Measurements from ENCODE around the gene ZNF385B. TPM values are rescaled to one million over a fixed set of nuclear protein-coding genes. Genes with fewer than 3 reads are reported as not detected.

The ZNF385B gene
- total and polyA plus RNA-seq, 9 donors = 4.8 to 20.9 (median 9.1) TPM

DNA sequence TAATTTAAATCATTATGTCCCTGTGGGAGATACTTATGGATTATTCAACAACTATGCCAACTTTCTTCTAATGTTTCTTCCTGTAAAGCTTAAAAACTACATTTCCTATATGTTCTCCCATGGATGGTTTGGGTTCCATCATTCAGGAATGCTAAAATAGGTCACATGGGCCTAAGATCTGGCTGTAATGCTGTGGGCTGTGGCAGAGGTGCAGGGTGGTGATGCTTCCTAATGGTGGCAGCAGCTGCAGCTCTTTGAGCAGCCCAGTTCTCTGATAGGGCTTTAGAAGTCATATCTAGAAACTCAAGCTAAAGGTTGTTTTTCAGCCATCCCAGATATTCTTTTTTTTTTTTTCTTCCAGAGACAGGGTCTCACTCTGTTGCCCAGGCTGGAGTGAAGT, 266.1 kb downstream of the ZNF385B start:
- TF ChIP-seq EP300 (IDR thresholded peaks at IDR 0.05) (no peak), CTCF (IDR thresholded peaks at IDR 0.05) (no peak), POLR2A (IDR thresholded peaks at IDR 0.05) (no peak)
- Histone ChIP-seq H3K4me1 (ENCODE audit: insufficient read depth) (no peaks in the 10 kb centered on the region), H3K4me3 (no peak overlapping the region), H3K27ac (no peak overlapping the region), H3K9me3 (no peaks in the 10 kb centered on the region), H3K36me3 (no peaks in the 10 kb centered on the region), H3K27me3 (no peaks in the 10 kb centered on the region)
- no peak for DNase-seq
- intact Hi-C loops (cut with DNase I) = no loop called here

DNA sequence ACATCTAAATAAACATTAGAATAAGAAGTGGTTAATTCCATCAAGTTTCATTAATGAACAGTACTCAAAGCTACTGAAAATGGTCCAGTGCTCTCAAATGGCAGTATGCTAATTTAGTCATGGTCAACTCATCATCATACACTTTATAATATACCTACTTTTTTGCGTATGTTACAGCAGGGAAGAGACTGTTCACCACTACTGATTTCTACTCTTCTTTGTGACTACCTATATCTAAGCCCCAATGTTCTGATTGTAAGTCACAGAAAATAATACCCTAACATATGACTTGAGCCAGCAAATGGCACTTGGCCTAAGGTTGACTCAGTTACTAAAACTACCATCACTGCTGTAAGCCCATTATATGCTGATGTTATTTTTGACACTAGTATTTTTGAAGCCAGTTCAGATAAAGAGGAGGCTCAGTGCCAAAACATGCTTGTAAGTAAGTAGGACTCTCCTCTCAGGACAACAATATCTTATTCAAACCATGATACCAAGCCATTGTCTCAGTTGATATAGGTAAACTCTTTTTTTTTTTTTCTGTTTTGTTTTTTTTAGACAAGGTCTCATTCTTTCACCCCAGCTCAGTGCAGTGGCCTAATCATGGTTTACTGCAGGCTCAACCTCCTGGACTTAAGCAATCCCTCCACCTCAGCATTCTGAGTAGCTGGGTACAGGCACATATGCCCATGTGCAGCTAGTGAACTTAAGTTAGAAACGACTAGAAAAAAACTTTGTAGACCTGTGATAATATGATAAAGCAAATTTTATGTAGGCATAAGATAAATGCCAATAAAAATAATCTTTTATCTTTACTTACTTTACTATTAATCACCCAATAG, 266.9 kb downstream of the ZNF385B start:
- no peak for TF ChIP-seq CTCF (IDR thresholded peaks at IDR 0.05)
- TF ChIP-seq EP300 (IDR thresholded peaks at IDR 0.05) = no peak
- TF ChIP-seq POLR2A (IDR thresholded peaks at IDR 0.05) = no peak

DNA sequence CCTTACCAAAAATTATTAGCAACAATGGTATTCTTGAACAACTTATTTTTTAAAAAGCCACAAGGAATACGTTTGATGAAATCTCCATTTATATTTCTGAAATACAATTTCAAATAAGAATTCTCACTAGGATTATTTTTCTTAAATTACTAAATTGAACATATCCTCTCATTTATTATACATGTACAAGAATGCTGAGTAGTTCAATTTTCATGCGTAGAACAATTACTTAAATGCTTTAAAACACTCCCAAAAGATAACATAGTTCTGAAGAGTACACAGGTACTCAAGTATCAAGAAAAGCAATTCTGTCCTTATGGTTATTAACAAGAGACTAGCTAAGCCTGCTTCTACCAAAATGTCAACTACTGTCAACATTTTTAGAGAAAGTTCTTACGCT, 268.1 kb downstream of the ZNF385B start:
- Histone ChIP-seq H3K36me3 (no peaks in the 10 kb centered on the region), H3K4me1 (ENCODE audit: insufficient read depth) (no peaks in the 10 kb centered on the region), H3K4me3 (no peak overlapping the region), H3K9me3 (no peaks in the 10 kb centered on the region), H3K27ac (no peak overlapping the region), H3K27me3 (no peaks in the 10 kb centered on the region)
- WGBS, 3 donors = 95 to 97% (median 96%) methylated on average over 3 of the region's 3 CpGs
- intact Hi-C loops (cut with DNase I) = no loop called here
- no peak for TF ChIP-seq EP300 (IDR thresholded peaks at IDR 0.05)
- TF ChIP-seq POLR2A (IDR thresholded peaks at IDR 0.05) = no peak
- no peak for DNase-seq

More for the DNA sequence above, 266.9 kb downstream of the ZNF385B start:
- no peaks in the 10 kb centered on the region for H3K9me3 ChIP-seq
- no peak for DNase-seq
- no peak overlapping the region for H3K27ac ChIP-seq
- no peaks in the 10 kb centered on the region for H3K4me1 ChIP-seq (ENCODE audit: insufficient read depth)
- H3K27me3 ChIP-seq = no peaks in the 10 kb centered on the region
- intact Hi-C loops (cut with DNase I) = no loop called here
- WGBS, 3 donors = 88 to 91% (median 90%) methylated on average over 2 of the region's 2 CpGs
- H3K36me3 ChIP-seq = no peaks in the 10 kb centered on the region
- H3K4me3 ChIP-seq = no peak overlapping the region

GRCh38 chr2:179592167-179592936, 269.1 kb downstream of the ZNF385B start:
- intact Hi-C loops (cut with DNase I) = no loop called here
- Histone ChIP-seq H3K4me1 (ENCODE audit: insufficient read depth) (no peaks in the 10 kb centered on the region), H3K27ac (no peak overlapping the region), H3K4me3 (no peak overlapping the region), H3K27me3 (no peaks in the 10 kb centered on the region), H3K36me3 (no peaks in the 10 kb centered on the region), H3K9me3 (no peaks in the 10 kb centered on the region)
- 82 to 87% (median 83%) methylated on average over 7 of the region's 7 CpGs for WGBS, 3 donors
- TF ChIP-seq EP300 (IDR thresholded peaks at IDR 0.05) (no peak), POLR2A (IDR thresholded peaks at IDR 0.05) (no peak), CTCF (IDR thresholded peaks at IDR 0.05) (no peak)
- DNase-seq = no peak

DNA sequence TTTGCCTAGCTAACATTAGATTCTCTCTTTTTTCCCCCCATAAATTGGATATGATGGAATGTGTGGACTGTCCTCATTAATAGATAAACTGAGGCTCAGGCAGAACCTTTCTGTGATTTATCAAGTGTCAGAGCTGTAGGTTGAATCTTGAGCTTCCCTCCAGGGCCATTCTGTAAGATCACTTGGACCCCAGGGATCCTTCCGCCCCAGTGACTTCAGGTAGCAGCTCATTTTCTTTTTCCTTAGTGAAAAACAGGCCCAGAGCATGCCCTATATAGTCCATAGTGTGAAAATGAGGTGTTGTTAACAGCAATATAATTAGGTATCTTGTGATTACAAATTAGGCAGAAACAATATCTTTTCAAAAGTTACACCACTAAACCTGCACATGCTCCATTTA, 269.7 kb downstream of the ZNF385B start:
- Histone ChIP-seq H3K9me3 (no peaks in the 10 kb centered on the region), H3K27ac (no peak overlapping the region), H3K4me1 (ENCODE audit: insufficient read depth) (no peaks in the 10 kb centered on the region), H3K27me3 (no peaks in the 10 kb centered on the region), H3K36me3 (no peaks in the 10 kb centered on the region), H3K4me3 (no peak overlapping the region)
- TF ChIP-seq EP300 (IDR thresholded peaks at IDR 0.05) = no peak
- no peak for TF ChIP-seq POLR2A (IDR thresholded peaks at IDR 0.05)
- TF ChIP-seq CTCF (IDR thresholded peaks at IDR 0.05) = no peak
- intact Hi-C loops (cut with DNase I) = no loop called here
- WGBS, 3 donors = 88 to 100% (median 98%) methylated on average over 1 of the region's 1 CpG
- DNase-seq = no peak

All from ovary (tissue), 9 donors.